ENCODE data around the gene PDGFB.

PDGFB gene

GRCh38 chr22:39229688-39230260, 15.0 kb downstream of the PDGFB start:
- Histone ChIP-seq H3K9ac (ENCODE audit: low read depth, low read length) (peak overlapping the region; percentile 51; the same call in 1 of the 2 replicates), H3K4me1 (ENCODE audit: insufficient read depth, low read length) (peaks cover 25% of the 10 kb centered on the region), H3K36me3 (ENCODE audit: insufficient read depth, low read length) (peaks cover 5% of the 10 kb centered on the region; the same call in 1 of the 2 replicates), H3K4me3 (ENCODE audit: low read length) (peak overlapping the region; percentile 33), H3K27ac (ENCODE audit: low read depth, low read length) (peak overlapping the region; percentile 83; the same call in 1 of the 2 replicates), H3K27me3 (ENCODE audit: insufficient read depth, low read length) (peaks cover 35% of the 10 kb centered on the region), H3K9me3 (ENCODE audit: insufficient read depth, low read depth, low read length) (no peaks in the 10 kb centered on the region)
- 16% methylated on average over 14 of the region's 14 CpGs for WGBS

- Histone ChIP-seq H3K36me3 (ENCODE audit: insufficient read depth, low read length) (peaks cover 9% of the 10 kb centered on the region; the same call in 1 of the 2 replicates), H3K9ac (ENCODE audit: low read depth, low read length) (no peak overlapping the region), H3K4me1 (ENCODE audit: insufficient read depth, low read length) (peaks cover 19% of the 10 kb centered on the region), H3K4me3 (ENCODE audit: low read length) (no peak overlapping the region), H3K9me3 (ENCODE audit: insufficient read depth, low read depth, low read length) (no peaks in the 10 kb centered on the region), H3K27me3 (ENCODE audit: insufficient read depth, low read length) (peaks cover 35% of the 10 kb centered on the region), H3K27ac (ENCODE audit: low read depth, low read length) (no peak overlapping the region)
- WGBS: 92% methylated on average over 8 of the region's 8 CpGs
These were observed 15.7 kb downstream of the PDGFB start for GRCh38 chr22:39229075-39229474.

GRCh38 chr22:39227542-39228272, 17.1 kb downstream of the PDGFB start:
- H3K27me3 ChIP-seq (ENCODE audit: insufficient read depth, low read length): peaks cover 35% of the 10 kb centered on the region
- H3K9me3 ChIP-seq (ENCODE audit: insufficient read depth, low read depth, low read length): no peaks in the 10 kb centered on the region
- H3K4me1 ChIP-seq (ENCODE audit: insufficient read depth, low read length): peaks cover 18% of the 10 kb centered on the region
- H3K9ac ChIP-seq (ENCODE audit: low read depth, low read length): no peak overlapping the region
- peaks cover 14% of the 10 kb centered on the region; the same call in 1 of the 2 replicates for H3K36me3 ChIP-seq (ENCODE audit: insufficient read depth, low read length)
- H3K4me3 ChIP-seq (ENCODE audit: low read length): no peak overlapping the region
- 81% methylated on average over 12 of the region's 12 CpGs for WGBS
- no peak overlapping the region for H3K27ac ChIP-seq (ENCODE audit: low read depth, low read length)

- WGBS: 92% methylated on average over 6 of the region's 6 CpGs
- peaks cover 14% of the 10 kb centered on the region; the same call in 1 of the 2 replicates for H3K36me3 ChIP-seq (ENCODE audit: insufficient read depth, low read length)
- no peak overlapping the region for H3K9ac ChIP-seq (ENCODE audit: low read depth, low read length)
- H3K4me1 ChIP-seq (ENCODE audit: insufficient read depth, low read length): peaks cover 18% of the 10 kb centered on the region
- H3K4me3 ChIP-seq (ENCODE audit: low read length): no peak overlapping the region
- H3K9me3 ChIP-seq (ENCODE audit: insufficient read depth, low read depth, low read length): no peaks in the 10 kb centered on the region
- no peak overlapping the region for H3K27ac ChIP-seq (ENCODE audit: low read depth, low read length)
- peaks cover 25% of the 10 kb centered on the region for H3K27me3 ChIP-seq (ENCODE audit: insufficient read depth, low read length)
These were observed 18.4 kb downstream of the PDGFB start for GRCh38 chr22:39226353-39226752.

GRCh38 chr22:39225591-39225990, 19.2 kb downstream of the PDGFB start:
- H3K4me1 ChIP-seq (ENCODE audit: insufficient read depth, low read length): peaks cover 16% of the 10 kb centered on the region
- H3K27ac ChIP-seq (ENCODE audit: low read depth, low read length): no peak overlapping the region
- no peak overlapping the region for H3K4me3 ChIP-seq (ENCODE audit: low read length)
- H3K27me3 ChIP-seq (ENCODE audit: insufficient read depth, low read length): peaks cover 18% of the 10 kb centered on the region
- H3K36me3 ChIP-seq (ENCODE audit: insufficient read depth, low read length): peaks cover 14% of the 10 kb centered on the region; the same call in 1 of the 2 replicates
- no peaks in the 10 kb centered on the region for H3K9me3 ChIP-seq (ENCODE audit: insufficient read depth, low read depth, low read length)
- H3K9ac ChIP-seq (ENCODE audit: low read depth, low read length): no peak overlapping the region
- 96% methylated on average over 13 of the region's 13 CpGs for WGBS

- no peaks in the 10 kb centered on the region for H3K9me3 ChIP-seq (ENCODE audit: insufficient read depth, low read depth, low read length)
- H3K27me3 ChIP-seq (ENCODE audit: insufficient read depth, low read length): peaks cover 7% of the 10 kb centered on the region
- 90% methylated on average over 7 of the region's 7 CpGs for WGBS
- peaks cover 14% of the 10 kb centered on the region; the same call in 1 of the 2 replicates for H3K36me3 ChIP-seq (ENCODE audit: insufficient read depth, low read length)
- H3K9ac ChIP-seq (ENCODE audit: low read depth, low read length): no peak overlapping the region
- no peak overlapping the region for H3K4me3 ChIP-seq (ENCODE audit: low read length)
- H3K27ac ChIP-seq (ENCODE audit: low read depth, low read length): no peak overlapping the region
- H3K4me1 ChIP-seq (ENCODE audit: insufficient read depth, low read length): peaks cover 5% of the 10 kb centered on the region
These were observed 20.2 kb downstream of the PDGFB start for GRCh38 chr22:39224550-39224949.

- H3K27me3 ChIP-seq (ENCODE audit: insufficient read depth, low read length): no peaks in the 10 kb centered on the region
- no peak overlapping the region for H3K9ac ChIP-seq (ENCODE audit: low read depth, low read length)
- no peaks in the 10 kb centered on the region for H3K9me3 ChIP-seq (ENCODE audit: insufficient read depth, low read depth, low read length)
- H3K4me1 ChIP-seq (ENCODE audit: insufficient read depth, low read length): no peaks in the 10 kb centered on the region
- no peak overlapping the region for H3K27ac ChIP-seq (ENCODE audit: low read depth, low read length)
- 93% methylated on average over 16 of the region's 20 CpGs for WGBS
- H3K36me3 ChIP-seq (ENCODE audit: insufficient read depth, low read length): peaks cover 14% of the 10 kb centered on the region; the same call in 1 of the 2 replicates
- no peak overlapping the region for H3K4me3 ChIP-seq (ENCODE audit: low read length)
These were observed 21.6 kb downstream of the PDGFB start for GRCh38 chr22:39223091-39223710.

GRCh38 chr22:39221999-39222686, 22.6 kb downstream of the PDGFB start:
- H3K27ac ChIP-seq (ENCODE audit: low read depth, low read length): no peak overlapping the region
- no peaks in the 10 kb centered on the region for H3K27me3 ChIP-seq (ENCODE audit: insufficient read depth, low read length)
- H3K4me3 ChIP-seq (ENCODE audit: low read length): no peak overlapping the region
- 93% methylated on average over 10 of the region's 10 CpGs for WGBS
- no peaks in the 10 kb centered on the region for H3K9me3 ChIP-seq (ENCODE audit: insufficient read depth, low read depth, low read length)
- H3K36me3 ChIP-seq (ENCODE audit: insufficient read depth, low read length): peaks cover 14% of the 10 kb centered on the region; the same call in 1 of the 2 replicates
- H3K9ac ChIP-seq (ENCODE audit: low read depth, low read length): no peak overlapping the region
- no peaks in the 10 kb centered on the region for H3K4me1 ChIP-seq (ENCODE audit: insufficient read depth, low read length)

- H3K36me3 ChIP-seq (ENCODE audit: insufficient read depth, low read length): peaks cover 14% of the 10 kb centered on the region; the same call in 1 of the 2 replicates
- no peak overlapping the region for H3K27ac ChIP-seq (ENCODE audit: low read depth, low read length)
- no peaks in the 10 kb centered on the region for H3K9me3 ChIP-seq (ENCODE audit: insufficient read depth, low read depth, low read length)
- H3K4me1 ChIP-seq (ENCODE audit: insufficient read depth, low read length): no peaks in the 10 kb centered on the region
- no peak overlapping the region for H3K9ac ChIP-seq (ENCODE audit: low read depth, low read length)
- no peaks in the 10 kb centered on the region for H3K27me3 ChIP-seq (ENCODE audit: insufficient read depth, low read length)
- H3K4me3 ChIP-seq (ENCODE audit: low read length): no peak overlapping the region
- 86% methylated on average over 7 of the region's 9 CpGs for WGBS
These were observed 23.6 kb downstream of the PDGFB start for GRCh38 chr22:39220890-39221850.

- H3K9me3 ChIP-seq (ENCODE audit: insufficient read depth, low read depth, low read length): no peaks in the 10 kb centered on the region
- WGBS: 92% methylated on average over 8 of the region's 8 CpGs
- H3K9ac ChIP-seq (ENCODE audit: low read depth, low read length): no peak overlapping the region
- no peak overlapping the region for H3K27ac ChIP-seq (ENCODE audit: low read depth, low read length)
- peaks cover 3% of the 10 kb centered on the region for H3K4me1 ChIP-seq (ENCODE audit: insufficient read depth, low read length)
- H3K27me3 ChIP-seq (ENCODE audit: insufficient read depth, low read length): no peaks in the 10 kb centered on the region
- no peak overlapping the region for H3K4me3 ChIP-seq (ENCODE audit: low read length)
- peaks cover 14% of the 10 kb centered on the region; the same call in 1 of the 2 replicates for H3K36me3 ChIP-seq (ENCODE audit: insufficient read depth, low read length)
These were observed 24.3 kb downstream of the PDGFB start for GRCh38 chr22:39220450-39220849.

All from HUES64 (cell line).